Measurements from ENCODE around the gene CACNA1F.

CACNA1F gene

GRCh38 chrX:49272421-49272820 lies 39.3 kb upstream of the CACNA1F start:
- no peaks in the 10 kb centered on the region for H3K27me3 ChIP-seq (replicated peaks in 2 of 5; ENCODE audit: control insufficient read depth in 4 of 5, insufficient read depth in 5 of 5, low read length in 4 of 5)
- peaks cover 0 to 8% (median 2%) of the 10 kb centered on the region in 4 experiments for H3K36me3 ChIP-seq (ENCODE audit: control insufficient read depth in 4 of 4, insufficient read depth in 4 of 4, low read length in 3 of 4)
- no peak overlapping the region for H3K27ac ChIP-seq (ENCODE audit: insufficient read depth in 1 of 2, low read depth in 1 of 2, low read length in 2 of 2, poor library complexity in 1 of 2, severe bottlenecking in 2 of 2)
- WGBS (ENCODE audit: insufficient coverage), result 20% methylated on average over 1 of the region's 6 CpGs
- H3K4me3 ChIP-seq (ENCODE audit: control insufficient read depth in 1 of 7, extremely low read depth in 1 of 7, insufficient read depth in 4 of 7, low read depth in 2 of 7, low read length in 6 of 7), result peak overlapping the region in 1 of 7 experiments; percentile 42
- peaks cover 5 to 44% (median 25%) of the 10 kb centered on the region in 4 experiments for H3K4me1 ChIP-seq (ENCODE audit: control extremely low read depth in 1 of 4, control insufficient read depth in 4 of 4, insufficient read depth in 4 of 4, low read length in 3 of 4)
- CTCF ChIA-PET, result interaction anchor here (0.5 to 1.5 kb wide), 3 partner anchors 11 to 116 kb away, joined by 3 to 4 read pairs (median 3); no protein-coding TSS in a partner anchor
- H3K9me3 ChIP-seq (ENCODE audit: control extremely low read depth in 1 of 5, control insufficient read depth in 4 of 5, insufficient read depth in 2 of 5, low read depth in 1 of 5, low read length in 4 of 5), result peaks cover 0 to 3% (median 0%) of the 10 kb centered on the region in 5 experiments
- DNase-seq, result no peak
- POLR2A ChIA-PET, result interaction anchor here (0.6 kb wide), 1 partner anchor 353 kb away, joined by 3 read pairs; the partner anchor contains the start of gene PIM2

GRCh38 chrX:49271341-49271740 lies 38.2 kb upstream of the CACNA1F start:
- 77% methylated on average over 2 of the region's 2 CpGs for WGBS (ENCODE audit: insufficient coverage)
- H3K27ac ChIP-seq (ENCODE audit: insufficient read depth in 1 of 2, low read depth in 1 of 2, low read length in 2 of 2, poor library complexity in 1 of 2, severe bottlenecking in 2 of 2), result no peak overlapping the region

GRCh38 chrX:49270249-49270921 lies 37.2 kb upstream of the CACNA1F start:
- 65% methylated on average over 64 of the region's 66 CpGs for WGBS (ENCODE audit: insufficient coverage)
- POLR2A ChIA-PET, result no interaction called here
- peaks cover 5 to 44% (median 25%) of the 10 kb centered on the region in 4 experiments for H3K4me1 ChIP-seq (ENCODE audit: control extremely low read depth in 1 of 4, control insufficient read depth in 4 of 4, insufficient read depth in 4 of 4, low read length in 3 of 4)
- peak overlapping the region; percentile 55 to 95 for H3K27ac ChIP-seq (ENCODE audit: insufficient read depth in 1 of 2, low read depth in 1 of 2, low read length in 2 of 2, poor library complexity in 1 of 2, severe bottlenecking in 2 of 2)
- CTCF ChIA-PET, result interaction anchor here (0.8 kb wide), 1 partner anchor 80 kb away, joined by 3 read pairs; no protein-coding TSS in a partner anchor
- H3K4me3 ChIP-seq (ENCODE audit: control insufficient read depth in 1 of 7, extremely low read depth in 1 of 7, insufficient read depth in 4 of 7, low read depth in 2 of 7, low read length in 6 of 7), result peak overlapping the region; percentile 34 to 89 (median 69)
- H3K9me3 ChIP-seq (ENCODE audit: control extremely low read depth in 1 of 5, control insufficient read depth in 4 of 5, insufficient read depth in 2 of 5, low read depth in 1 of 5, low read length in 4 of 5), result peaks cover 0 to 3% (median 0%) of the 10 kb centered on the region in 5 experiments
- DNase-seq, result no peak
- no peaks in the 10 kb centered on the region for H3K27me3 ChIP-seq (replicated peaks in 2 of 5; ENCODE audit: control insufficient read depth in 4 of 5, insufficient read depth in 5 of 5, low read length in 4 of 5)
- peaks cover 0 to 8% (median 2%) of the 10 kb centered on the region in 4 experiments for H3K36me3 ChIP-seq (ENCODE audit: control insufficient read depth in 4 of 4, insufficient read depth in 4 of 4, low read length in 3 of 4)

More at GRCh38 chrX:49271341-49271740, 38.2 kb upstream of the CACNA1F start:
- H3K4me1 ChIP-seq (ENCODE audit: control extremely low read depth in 1 of 4, control insufficient read depth in 4 of 4, insufficient read depth in 4 of 4, low read length in 3 of 4), result peaks cover 5 to 44% (median 25%) of the 10 kb centered on the region in 4 experiments
- no peak overlapping the region for H3K4me3 ChIP-seq (ENCODE audit: control insufficient read depth in 1 of 7, extremely low read depth in 1 of 7, insufficient read depth in 4 of 7, low read depth in 2 of 7, low read length in 6 of 7)
- CTCF ChIA-PET, result interaction anchor here (1.5 kb wide), 1 partner anchor 115 kb away, joined by 3 read pairs; no protein-coding TSS in a partner anchor
- POLR2A ChIA-PET, result no interaction called here
- H3K36me3 ChIP-seq (ENCODE audit: control insufficient read depth in 4 of 4, insufficient read depth in 4 of 4, low read length in 3 of 4), result peaks cover 0 to 8% (median 2%) of the 10 kb centered on the region in 4 experiments
- H3K27me3 ChIP-seq (replicated peaks in 2 of 5; ENCODE audit: control insufficient read depth in 4 of 5, insufficient read depth in 5 of 5, low read length in 4 of 5), result no peaks in the 10 kb centered on the region
- peaks cover 0 to 3% (median 0%) of the 10 kb centered on the region in 5 experiments for H3K9me3 ChIP-seq (ENCODE audit: control extremely low read depth in 1 of 5, control insufficient read depth in 4 of 5, insufficient read depth in 2 of 5, low read depth in 1 of 5, low read length in 4 of 5)
- DNase-seq, result no peak

GRCh38 chrX:49269767-49270248 lies 36.7 kb upstream of the CACNA1F start, which contains the start of gene PPP1R3F:
Gene PPP1R3F, plus strand, starts transcription at chrX:49269793. Its CDS starts 77 bp downstream, at chrX:49269870.
- CTCF ChIA-PET, result no interaction called here
- H3K36me3 ChIP-seq (ENCODE audit: control insufficient read depth in 4 of 4, insufficient read depth in 4 of 4, low read length in 3 of 4), result peaks cover 0 to 8% (median 2%) of the 10 kb centered on the region in 4 experiments

GRCh38 chrX:49269010-49269766 lies 36.0 kb upstream of the CACNA1F start:
- Histone ChIP-seq H3K9me3 (ENCODE audit: control extremely low read depth in 1 of 5, control insufficient read depth in 4 of 5, insufficient read depth in 2 of 5, low read depth in 1 of 5, low read length in 4 of 5) (peaks cover 0 to 3% (median 0%) of the 10 kb centered on the region in 5 experiments), H3K4me1 (ENCODE audit: control extremely low read depth in 1 of 4, control insufficient read depth in 4 of 4, insufficient read depth in 4 of 4, low read length in 3 of 4) (peaks cover 5 to 44% (median 23%) of the 10 kb centered on the region in 4 experiments), H3K27ac (ENCODE audit: insufficient read depth in 1 of 2, low read depth in 1 of 2, low read length in 2 of 2, poor library complexity in 1 of 2, severe bottlenecking in 2 of 2) (peak overlapping the region; percentile 88 to 95), H3K4me3 (ENCODE audit: control insufficient read depth in 1 of 7, extremely low read depth in 1 of 7, insufficient read depth in 4 of 7, low read depth in 2 of 7, low read length in 6 of 7) (peak overlapping the region; percentile 62 to 89 (median 74)), H3K27me3 (replicated peaks in 2 of 5; ENCODE audit: control insufficient read depth in 4 of 5, insufficient read depth in 5 of 5, low read length in 4 of 5) (no peaks in the 10 kb centered on the region), H3K36me3 (ENCODE audit: control insufficient read depth in 4 of 4, insufficient read depth in 4 of 4, low read length in 3 of 4) (peaks cover 0 to 8% (median 2%) of the 10 kb centered on the region in 4 experiments)
- 46% methylated on average over 45 of the region's 45 CpGs for WGBS (ENCODE audit: insufficient coverage)
- ChIA-PET CTCF (interaction anchor here (0.8 kb wide), 1 partner anchor 114 kb away, joined by 3 read pairs; no protein-coding TSS in a partner anchor), POLR2A (interaction anchor here (0.5 kb wide), 1 partner anchor 32 kb away, joined by 4 read pairs; no protein-coding TSS in a partner anchor)
- peak; percentile 97 to 99 (median 99) for DNase-seq

More at GRCh38 chrX:49269767-49270248, 36.7 kb upstream of the CACNA1F start, which contains the start of gene PPP1R3F:
- DNase-seq, result no peak
- 46% methylated on average over 64 of the region's 70 CpGs for WGBS (ENCODE audit: insufficient coverage)
- peaks cover 5 to 44% (median 24%) of the 10 kb centered on the region in 4 experiments for H3K4me1 ChIP-seq (ENCODE audit: control extremely low read depth in 1 of 4, control insufficient read depth in 4 of 4, insufficient read depth in 4 of 4, low read length in 3 of 4)
- POLR2A ChIA-PET, result interaction anchor here (0.5 kb wide), 1 partner anchor 31 kb away, joined by 4 read pairs; no protein-coding TSS in a partner anchor
- H3K27ac ChIP-seq (ENCODE audit: insufficient read depth in 1 of 2, low read depth in 1 of 2, low read length in 2 of 2, poor library complexity in 1 of 2, severe bottlenecking in 2 of 2), result peak within 1 kb of the TSS; percentile 88 to 95
- peak within 1 kb of the TSS; percentile 62 to 89 (median 74) for H3K4me3 ChIP-seq (ENCODE audit: control insufficient read depth in 1 of 7, extremely low read depth in 1 of 7, insufficient read depth in 4 of 7, low read depth in 2 of 7, low read length in 6 of 7)
- peaks cover 0 to 3% (median 0%) of the 10 kb centered on the region in 5 experiments for H3K9me3 ChIP-seq (ENCODE audit: control extremely low read depth in 1 of 5, control insufficient read depth in 4 of 5, insufficient read depth in 2 of 5, low read depth in 1 of 5, low read length in 4 of 5)
- H3K27me3 ChIP-seq (replicated peaks in 2 of 5; ENCODE audit: control insufficient read depth in 4 of 5, insufficient read depth in 5 of 5, low read length in 4 of 5), result no peaks in the 10 kb centered on the region

- WGBS (ENCODE audit: insufficient coverage), result 56% methylated on average over 3 of the region's 4 CpGs
- peak overlapping the region; percentile 43 to 89 (median 72) for H3K4me3 ChIP-seq (ENCODE audit: control insufficient read depth in 1 of 7, extremely low read depth in 1 of 7, insufficient read depth in 4 of 7, low read depth in 2 of 7, low read length in 6 of 7)
- POLR2A ChIA-PET, result no interaction called here
These were observed 35.5 kb upstream of the CACNA1F start for GRCh38 chrX:49268702-49269009.

More at GRCh38 chrX:49268702-49269009, 35.5 kb upstream of the CACNA1F start:
- peaks cover 5 to 42% (median 22%) of the 10 kb centered on the region in 4 experiments for H3K4me1 ChIP-seq (ENCODE audit: control extremely low read depth in 1 of 4, control insufficient read depth in 4 of 4, insufficient read depth in 4 of 4, low read length in 3 of 4)
- H3K9me3 ChIP-seq (ENCODE audit: control extremely low read depth in 1 of 5, control insufficient read depth in 4 of 5, insufficient read depth in 2 of 5, low read depth in 1 of 5, low read length in 4 of 5), result peaks cover 0 to 3% (median 0%) of the 10 kb centered on the region in 5 experiments
- CTCF ChIA-PET, result interaction anchor here (0.8 to 0.9 kb wide), 2 partner anchors 21 to 113 kb away, joined by 3 read pairs; no protein-coding TSS in a partner anchor
- peak in 1 of 3 donors; percentile 6 for DNase-seq
- H3K27me3 ChIP-seq (replicated peaks in 2 of 5; ENCODE audit: control insufficient read depth in 4 of 5, insufficient read depth in 5 of 5, low read length in 4 of 5), result no peaks in the 10 kb centered on the region
- H3K27ac ChIP-seq (ENCODE audit: insufficient read depth in 1 of 2, low read depth in 1 of 2, low read length in 2 of 2, poor library complexity in 1 of 2, severe bottlenecking in 2 of 2), result peak overlapping the region; percentile 46 to 95
- peaks cover 0 to 7% (median 2%) of the 10 kb centered on the region in 4 experiments for H3K36me3 ChIP-seq (ENCODE audit: control insufficient read depth in 4 of 4, insufficient read depth in 4 of 4, low read length in 3 of 4)

Data from common myeloid progenitor, CD34-positive (primary cell).